Mammary epithelial cell (primary cell): Measurements from ENCODE around the gene RPS4Y1.

ENCODE experiments used
- CTCF ChIP-seq, 2 donors: IDR thresholded peaks in 1 of 2; conservative IDR thresholded peaks in 1 of 2; 2 replicates each; pipeline ENCODE4 v1.5.1; 2011 to 2012; ENCODE audit warnings: inconsistent platforms in 2 of 2, low read length in 2 of 2, mild to moderate bottlenecking in 2 of 2, control low read depth in 1 of 2, low read depth in 1 of 2; ENCODE audit not compliant: insufficient read depth in 1 of 2; ENCODE audit errors: extremely low read depth in 1 of 2
- EZH2 ChIP-seq: IDR thresholded peaks from 2 replicates; pipeline ENCODE4 v1.6.1; 2012; ENCODE audit warnings: low read length, inconsistent platforms, borderline replicate concordance

GRCh38 chrY:2874211-2874610 is 32.8 kb downstream of the RPS4Y1 start:
- TF ChIP-seq CTCF (conservative IDR thresholded peaks at IDR 0.05 in 1 of 2, IDR thresholded peaks at IDR 0.05 in 1 of 2; ENCODE audit: extremely low read depth in 1 of 2, insufficient read depth in 1 of 2, low read depth in 1 of 2, low read length in 2 of 2) (no peak), EZH2 (no peak)
